HUES6 (cell line): ENCODE results near the gene GPR15.

ENCODE experiments used
- H3K27ac ChIP-seq: 2 replicates; pipeline ENCODE4 v1.7.0; 2013; ENCODE audit warnings: low read depth, mild to moderate bottlenecking, low read length, inconsistent platforms
- H3K27me3 ChIP-seq: 2 replicates; pipeline ENCODE4 v1.6.1; 2013; ENCODE audit warnings: low read length; ENCODE audit not compliant: control insufficient read depth, insufficient read depth
- H3K36me3 ChIP-seq: 2 replicates; pipeline ENCODE4 v1.6.1; 2013; ENCODE audit warnings: low read length; ENCODE audit not compliant: control insufficient read depth, insufficient read depth
- H3K4me1 ChIP-seq: 2 replicates; pipeline ENCODE4 v1.6.1; 2013; ENCODE audit warnings: low read length; ENCODE audit not compliant: control insufficient read depth, insufficient read depth
- H3K4me3 ChIP-seq: 2 replicates; pipeline ENCODE4 v1.5.1; 2013; ENCODE audit warnings: low read depth, low read length
- H3K9ac ChIP-seq: one replicate; pipeline ENCODE4 v1.6.1; 2013; ENCODE audit warnings: mild to moderate bottlenecking, low read length
- H3K9me3 ChIP-seq: 2 replicates; pipeline ENCODE4 v1.6.1; 2013; ENCODE audit warnings: low read depth, low read length; ENCODE audit not compliant: control insufficient read depth, insufficient read depth

GPR15 gene

DNA sequence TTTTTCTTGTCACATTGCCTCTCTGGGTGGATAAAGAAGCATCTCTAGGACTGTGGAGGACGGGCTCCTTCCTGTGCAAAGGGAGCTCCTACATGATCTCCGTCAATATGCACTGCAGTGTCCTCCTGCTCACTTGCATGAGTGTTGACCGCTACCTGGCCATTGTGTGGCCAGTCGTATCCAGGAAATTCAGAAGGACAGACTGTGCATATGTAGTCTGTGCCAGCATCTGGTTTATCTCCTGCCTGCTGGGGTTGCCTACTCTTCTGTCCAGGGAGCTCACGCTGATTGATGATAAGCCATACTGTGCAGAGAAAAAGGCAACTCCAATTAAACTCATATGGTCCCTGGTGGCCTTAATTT, 478 bp downstream of the GPR15 start:
- Histone ChIP-seq H3K27me3 (no peaks in the 10 kb centered on the region), H3K36me3 (no peaks in the 10 kb centered on the region), H3K4me3 (no peak overlapping the region), H3K9me3 (no peaks in the 10 kb centered on the region), H3K27ac (no peak overlapping the region), H3K4me1 (no peaks in the 10 kb centered on the region; the same call in 1 of the 2 replicates), H3K9ac (no peak overlapping the region)

DNA sequence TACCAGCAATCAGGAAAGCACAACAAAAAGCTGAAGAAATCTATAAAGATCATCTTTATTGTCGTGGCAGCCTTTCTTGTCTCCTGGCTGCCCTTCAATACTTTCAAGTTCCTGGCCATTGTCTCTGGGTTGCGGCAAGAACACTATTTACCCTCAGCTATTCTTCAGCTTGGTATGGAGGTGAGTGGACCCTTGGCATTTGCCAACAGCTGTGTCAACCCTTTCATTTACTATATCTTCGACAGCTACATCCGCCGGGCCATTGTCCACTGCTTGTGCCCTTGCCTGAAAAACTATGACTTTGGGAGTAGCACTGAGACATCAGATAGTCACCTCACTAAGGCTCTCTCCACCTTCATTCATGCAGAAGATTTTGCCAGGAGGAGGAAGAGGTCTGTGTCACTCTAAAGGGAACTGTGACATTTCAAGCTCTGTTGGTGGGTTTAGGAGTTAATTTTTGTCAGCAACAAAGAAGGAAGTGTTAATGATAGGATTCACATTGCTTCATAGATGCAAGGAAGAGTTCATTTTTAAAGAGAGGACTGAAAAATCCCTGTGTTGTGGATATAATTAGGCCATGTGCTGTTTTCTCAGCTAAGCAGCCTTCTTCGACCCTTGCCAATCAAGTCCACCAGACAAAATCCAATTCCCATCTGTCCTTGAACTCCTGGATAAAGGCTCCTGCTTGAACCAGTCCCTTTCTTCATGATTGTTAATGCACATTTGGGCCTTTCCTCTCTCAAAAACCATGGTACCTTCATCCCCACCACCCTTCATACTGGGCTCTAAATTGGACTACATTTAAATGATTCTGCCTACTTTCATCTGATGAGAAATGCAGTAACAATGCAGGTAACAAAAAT, 1.2 kb downstream of the GPR15 start:
- Histone ChIP-seq H3K4me3 (no peak overlapping the region), H3K9me3 (no peaks in the 10 kb centered on the region), H3K9ac (no peak overlapping the region), H3K36me3 (no peaks in the 10 kb centered on the region), H3K27ac (no peak overlapping the region), H3K4me1 (no peaks in the 10 kb centered on the region; the same call in 1 of the 2 replicates), H3K27me3 (no peaks in the 10 kb centered on the region)

GRCh38 chr3:98534168-98534567, 2.4 kb downstream of the GPR15 start:
- H3K27me3 ChIP-seq: no peaks in the 10 kb centered on the region
- H3K9me3 ChIP-seq: no peaks in the 10 kb centered on the region
- H3K4me3 ChIP-seq: no peak overlapping the region
- no peak overlapping the region for H3K9ac ChIP-seq
- H3K27ac ChIP-seq: no peak overlapping the region
- no peaks in the 10 kb centered on the region for H3K36me3 ChIP-seq
- H3K4me1 ChIP-seq: no peaks in the 10 kb centered on the region; the same call in 1 of the 2 replicates

- no peak overlapping the region for H3K4me3 ChIP-seq
- H3K4me1 ChIP-seq: no peaks in the 10 kb centered on the region; the same call in 1 of the 2 replicates
- no peaks in the 10 kb centered on the region for H3K36me3 ChIP-seq
- H3K9me3 ChIP-seq: no peaks in the 10 kb centered on the region
- H3K27me3 ChIP-seq: no peaks in the 10 kb centered on the region
- no peak overlapping the region for H3K9ac ChIP-seq
- H3K27ac ChIP-seq: no peak overlapping the region
These were observed 3.0 kb downstream of the GPR15 start for GRCh38 chr3:98534734-98535133.

DNA sequence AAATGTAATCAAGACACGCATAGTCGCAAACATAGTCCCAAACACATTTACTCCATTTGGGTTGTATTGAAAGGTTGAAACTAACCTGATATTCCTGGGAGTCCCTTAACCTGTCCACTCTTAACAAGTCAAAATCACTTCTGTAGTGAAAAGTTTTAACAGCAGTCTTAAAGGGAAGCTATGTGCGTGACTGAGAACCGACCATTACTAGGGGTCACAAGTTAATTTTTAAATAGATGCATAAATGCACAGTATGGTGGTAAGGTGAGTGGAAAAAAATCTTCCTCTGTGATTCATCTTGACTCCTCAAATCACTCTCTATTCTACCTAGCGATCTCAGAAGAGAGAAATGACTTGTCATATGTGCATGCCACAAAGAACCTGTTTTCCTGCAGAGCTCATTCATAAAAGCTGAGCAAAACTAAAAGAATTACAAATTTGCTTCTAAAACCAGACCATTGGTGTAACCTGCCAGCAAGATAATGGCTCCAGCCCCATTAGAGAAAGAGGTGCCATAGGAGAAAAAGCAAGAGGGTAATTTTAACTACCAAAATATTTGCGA, 4.8 kb downstream of the GPR15 start:
- Histone ChIP-seq H3K36me3 (no peaks in the 10 kb centered on the region), H3K27me3 (no peaks in the 10 kb centered on the region), H3K4me3 (no peak overlapping the region), H3K9ac (no peak overlapping the region), H3K4me1 (no peaks in the 10 kb centered on the region; the same call in 1 of the 2 replicates), H3K27ac (no peak overlapping the region), H3K9me3 (no peaks in the 10 kb centered on the region)

DNA sequence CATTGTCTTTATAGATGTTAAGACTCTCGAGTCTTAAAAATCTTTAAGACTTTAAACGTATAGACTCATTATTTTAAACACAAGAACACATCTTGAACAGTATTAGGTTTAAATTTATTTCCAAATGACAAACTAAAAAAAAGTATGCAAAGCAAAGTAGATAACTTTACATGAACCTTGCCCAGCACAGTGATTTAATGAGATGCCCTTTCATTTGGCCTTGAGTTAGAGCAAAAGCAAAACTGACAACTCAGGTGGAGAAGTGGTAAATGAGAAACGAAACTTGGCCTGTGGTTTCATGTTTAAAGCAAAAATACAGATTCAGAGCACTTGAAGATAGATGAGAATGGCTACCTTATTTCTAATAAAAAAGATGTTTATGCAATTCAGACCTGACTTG, 8.6 kb downstream of the GPR15 start:
- Histone ChIP-seq H3K4me3 (no peak overlapping the region), H3K9ac (no peak overlapping the region)

GRCh38 chr3:98541695-98542094, 9.9 kb downstream of the GPR15 start:
- no peak overlapping the region for H3K4me3 ChIP-seq
- H3K9me3 ChIP-seq: no peaks in the 10 kb centered on the region
- no peak overlapping the region for H3K9ac ChIP-seq
- no peak overlapping the region for H3K27ac ChIP-seq
- no peaks in the 10 kb centered on the region for H3K36me3 ChIP-seq
- H3K27me3 ChIP-seq: no peaks in the 10 kb centered on the region
- no peaks in the 10 kb centered on the region; the same call in 1 of the 2 replicates for H3K4me1 ChIP-seq

More for the DNA sequence above, 8.6 kb downstream of the GPR15 start:
- Histone ChIP-seq H3K27ac (no peak overlapping the region), H3K27me3 (no peaks in the 10 kb centered on the region), H3K9me3 (no peaks in the 10 kb centered on the region), H3K4me1 (no peaks in the 10 kb centered on the region; the same call in 1 of the 2 replicates), H3K36me3 (no peaks in the 10 kb centered on the region)

DNA sequence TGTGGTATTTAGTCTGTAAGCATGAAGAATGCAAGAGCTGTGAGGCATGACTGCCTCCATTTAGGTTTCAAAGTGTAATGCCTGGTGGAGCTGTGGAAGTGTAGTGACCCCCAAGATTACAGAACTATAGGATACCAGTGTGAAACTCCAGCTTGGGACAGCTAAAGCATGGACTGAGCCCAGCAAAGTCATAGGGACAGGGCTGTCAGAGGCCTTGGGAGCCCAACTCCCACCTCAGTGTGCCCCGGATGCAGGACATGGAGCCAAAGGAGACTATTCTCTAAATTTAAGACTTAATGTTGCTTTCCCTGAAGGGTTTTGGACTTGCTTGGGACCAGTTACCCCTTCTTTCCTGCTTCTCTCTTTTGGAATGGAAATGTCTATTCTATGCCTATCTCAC, 10.8 kb downstream of the GPR15 start:
- Histone ChIP-seq H3K27ac (no peak overlapping the region), H3K4me1 (no peaks in the 10 kb centered on the region), H3K9me3 (no peaks in the 10 kb centered on the region), H3K27me3 (no peaks in the 10 kb centered on the region), H3K36me3 (no peaks in the 10 kb centered on the region), H3K4me3 (no peak overlapping the region), H3K9ac (no peak overlapping the region)

DNA sequence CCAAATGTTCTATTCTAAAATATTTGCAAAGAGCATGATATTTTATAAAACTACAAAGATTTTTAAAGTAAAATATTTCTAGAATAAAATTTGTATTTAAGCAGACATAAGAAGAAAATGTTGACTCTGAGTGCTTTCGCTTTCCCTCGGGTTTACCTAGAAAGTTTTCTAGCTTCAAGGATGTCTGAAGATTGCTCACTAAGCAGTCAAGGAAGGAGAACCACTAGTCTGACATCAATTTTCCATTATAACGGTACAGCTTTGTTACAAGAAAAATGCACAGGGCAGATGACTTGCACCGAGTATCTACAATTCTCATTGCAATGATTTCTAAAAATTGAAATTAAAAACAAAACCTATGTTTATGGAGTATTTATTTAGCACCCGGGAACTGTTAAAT, 14.2 kb downstream of the GPR15 start:
- no peaks in the 10 kb centered on the region for H3K36me3 ChIP-seq
- no peaks in the 10 kb centered on the region for H3K9me3 ChIP-seq
- no peaks in the 10 kb centered on the region for H3K27me3 ChIP-seq
- no peaks in the 10 kb centered on the region for H3K4me1 ChIP-seq
- no peak overlapping the region for H3K4me3 ChIP-seq
- H3K27ac ChIP-seq: no peak overlapping the region
- no peak overlapping the region for H3K9ac ChIP-seq

GRCh38 chr3:98548544-98548943, 16.8 kb downstream of the GPR15 start:
- Histone ChIP-seq H3K4me3 (no peak overlapping the region), H3K27ac (no peak overlapping the region), H3K36me3 (no peaks in the 10 kb centered on the region), H3K4me1 (no peaks in the 10 kb centered on the region), H3K9me3 (no peaks in the 10 kb centered on the region), H3K9ac (no peak overlapping the region), H3K27me3 (no peaks in the 10 kb centered on the region)

DNA sequence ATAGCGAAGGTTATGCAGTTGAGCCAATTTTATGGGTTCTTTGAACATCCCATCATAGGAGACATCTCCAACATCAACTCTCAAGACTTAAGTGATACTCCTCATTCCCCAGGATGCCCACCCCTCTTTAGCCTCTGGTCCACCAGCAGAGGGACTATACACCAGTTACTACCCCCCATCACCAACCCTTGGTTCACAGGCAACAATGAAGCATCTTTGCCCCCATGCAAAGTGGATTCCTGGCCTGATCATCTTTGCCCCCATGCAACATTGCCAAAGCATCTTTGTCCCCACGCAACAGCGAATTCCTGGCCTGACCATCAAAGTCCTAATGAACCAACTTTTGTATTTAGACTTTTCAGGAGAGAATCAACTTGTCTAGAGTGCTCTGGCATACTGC, 19.1 kb downstream of the GPR15 start:
- Histone ChIP-seq H3K9ac (no peak overlapping the region), H3K4me1 (no peaks in the 10 kb centered on the region), H3K27ac (no peak overlapping the region), H3K9me3 (no peaks in the 10 kb centered on the region), H3K36me3 (no peaks in the 10 kb centered on the region), H3K4me3 (no peak overlapping the region), H3K27me3 (no peaks in the 10 kb centered on the region)
